Right ventricle myocardium inferior (tissue), 1 donor: ENCODE data around the gene SPNS3. TPM values are rescaled to one million over a fixed set of nuclear protein-coding genes. Genes with fewer than 3 reads are reported as not detected.

Experiments used
- ATAC-seq: fragments of 200-7000 bp; cut with Tn5 transposase; one replicate; pipeline ENCODE4 v1.9.1; 2020; ENCODE audit warnings: mild to moderate bottlenecking, moderate library complexity
- DNase-seq: peaks from one replicate; pipeline ENCODE4 v3.0.0; 2021; ENCODE audit errors: missing footprints
- intact Hi-C: fragments of 100-400 bp; cut with DNase I; formaldehyde crosslinking; loops from one replicate; pipeline ENCODE4 v1.11.0; 2022
- total RNA-seq: library from RNA; stranded (reverse); fragmentation: NEBNext Ultra II Directional; extraction: Animal tissue kit (Norgen Biotek cat#: 25700); gene quantifications from one replicate; pipeline ENCODE4 v1.2.1, GENCODE V29; 2021
- donor health status: DM: no; HTN: yes; CAD: no; lungs with severe emphysema.

SPNS3 gene
- total RNA-seq, 1 donor from 2014 or later, result 0.35 TPM

DNA sequence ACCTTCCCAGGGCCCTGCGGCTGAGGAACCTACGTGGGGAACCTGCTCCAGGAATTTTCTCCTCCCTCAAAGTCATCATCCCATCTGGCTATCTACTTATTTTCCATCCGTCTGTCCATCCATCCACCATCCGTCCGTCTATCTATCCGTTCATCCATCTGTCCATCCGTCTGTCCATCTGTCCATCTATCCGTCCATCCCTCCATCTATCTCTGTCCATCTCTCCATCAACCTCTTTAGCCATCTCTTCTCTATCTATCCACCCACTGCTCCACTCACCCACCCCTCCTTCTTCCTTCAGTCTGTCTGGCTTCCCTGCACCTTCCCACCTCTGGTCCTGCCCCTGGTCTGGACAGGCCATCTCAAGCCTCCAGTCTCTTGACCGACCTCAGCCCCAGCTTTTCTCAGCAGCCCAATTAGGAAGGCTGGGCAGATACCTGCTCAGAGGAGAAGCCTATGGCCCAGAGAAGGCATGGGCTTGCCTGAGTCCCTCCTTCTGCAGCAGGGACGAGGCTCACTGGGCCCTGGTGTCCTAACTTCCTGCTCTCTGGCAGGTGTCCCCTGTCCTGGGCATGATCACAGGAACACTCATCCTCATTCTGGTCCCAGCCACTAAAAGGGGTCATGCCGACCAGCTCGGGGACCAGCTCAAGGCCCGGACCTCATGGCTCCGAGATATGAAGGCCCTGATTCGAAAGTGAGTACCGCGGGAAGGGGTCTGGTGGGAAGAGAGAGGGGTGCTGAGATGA, 98.4 kb downstream of the SPNS3 start:
- DNase-seq (no peak), ATAC-seq (no peak)
- intact Hi-C loops, result loop anchor here (2.0 to 10.0 kb wide), 2 partner anchors 21 to 57 kb away; no protein-coding TSS in a partner anchor

DNA sequence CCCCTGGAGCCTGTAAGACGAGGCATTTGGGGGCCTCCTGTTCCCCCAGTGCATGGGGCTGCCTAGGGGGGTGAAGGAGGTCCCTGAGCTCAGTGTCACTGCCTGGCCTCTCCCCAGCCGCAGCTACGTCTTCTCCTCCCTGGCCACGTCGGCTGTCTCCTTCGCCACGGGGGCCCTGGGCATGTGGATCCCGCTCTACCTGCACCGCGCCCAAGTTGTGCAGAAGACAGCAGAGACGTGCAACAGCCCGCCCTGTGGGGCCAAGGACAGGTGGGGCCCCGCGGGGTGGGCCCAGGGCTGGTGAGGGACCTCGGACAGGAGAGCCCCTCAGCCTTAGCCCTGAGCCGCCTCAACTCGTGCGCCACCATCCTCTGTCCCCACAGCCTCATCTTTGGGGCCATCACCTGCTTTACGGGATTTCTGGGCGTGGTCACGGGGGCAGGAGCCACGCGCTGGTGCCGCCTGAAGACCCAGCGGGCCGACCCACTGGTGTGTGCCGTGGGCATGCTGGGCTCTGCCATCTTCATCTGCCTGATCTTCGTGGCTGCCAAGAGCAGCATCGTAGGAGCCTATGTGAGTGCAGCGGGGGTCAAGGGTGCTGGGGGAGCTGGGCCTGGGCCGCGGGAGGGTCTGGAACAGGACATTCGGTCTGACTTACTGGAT, 99.3 kb downstream of the SPNS3 start:
- intact Hi-C loops, result loop anchor here (10.0 kb wide), 1 partner anchor 58 kb away; no protein-coding TSS in a partner anchor
- no peak for DNase-seq
- no peak for ATAC-seq

DNA sequence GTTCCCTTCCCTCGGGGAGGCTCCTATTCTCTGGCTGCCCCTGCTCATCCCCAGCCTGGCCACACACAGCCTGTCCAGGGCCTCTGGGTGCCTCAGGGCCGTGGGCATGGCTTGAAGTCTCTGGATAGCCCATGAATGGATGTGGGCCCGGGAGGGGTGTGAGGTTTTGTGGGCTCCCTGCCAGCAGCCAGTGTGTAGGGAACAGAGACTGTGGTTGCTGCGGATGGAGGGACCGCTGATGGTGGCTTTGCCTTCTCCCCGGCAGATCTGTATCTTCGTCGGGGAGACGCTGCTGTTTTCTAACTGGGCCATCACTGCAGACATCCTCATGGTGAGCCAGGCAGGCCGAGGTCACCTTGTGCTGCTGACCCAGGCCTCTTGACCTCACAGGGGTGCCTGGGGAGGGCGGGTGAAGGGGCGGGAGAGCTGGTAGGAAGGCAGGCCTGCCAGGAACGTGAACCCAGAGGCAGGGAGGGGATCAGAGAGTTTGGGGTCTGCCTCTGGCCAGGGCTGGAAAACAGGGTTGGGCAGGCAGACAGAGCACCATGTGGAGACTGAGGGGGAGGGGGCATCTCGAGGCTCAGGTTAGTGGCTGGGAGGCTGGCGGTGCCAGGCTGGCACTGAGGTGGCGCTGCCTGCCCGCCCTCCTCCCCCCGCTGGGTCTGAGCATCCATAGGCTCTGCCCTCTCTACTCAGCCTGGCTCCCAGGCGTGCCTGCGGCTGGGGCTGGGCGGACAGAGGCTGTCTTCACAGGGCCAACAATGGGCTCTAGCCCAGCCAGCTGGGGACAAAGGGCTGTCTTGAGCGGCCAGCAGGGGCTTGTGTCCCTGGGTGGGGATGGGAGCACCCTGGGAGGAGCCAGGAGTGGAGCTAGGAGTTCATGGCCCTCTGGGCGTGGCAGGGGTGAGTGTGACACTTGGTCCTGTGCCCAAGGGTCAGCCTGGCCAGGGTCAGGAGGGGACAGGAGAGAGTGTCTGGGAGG, 100.1 kb downstream of the SPNS3 start:
- DNase-seq (no peak), ATAC-seq (no peak)
- intact Hi-C loops, result loop anchor here (10.0 kb wide), 1 partner anchor 59 kb away; no protein-coding TSS in a partner anchor

DNA sequence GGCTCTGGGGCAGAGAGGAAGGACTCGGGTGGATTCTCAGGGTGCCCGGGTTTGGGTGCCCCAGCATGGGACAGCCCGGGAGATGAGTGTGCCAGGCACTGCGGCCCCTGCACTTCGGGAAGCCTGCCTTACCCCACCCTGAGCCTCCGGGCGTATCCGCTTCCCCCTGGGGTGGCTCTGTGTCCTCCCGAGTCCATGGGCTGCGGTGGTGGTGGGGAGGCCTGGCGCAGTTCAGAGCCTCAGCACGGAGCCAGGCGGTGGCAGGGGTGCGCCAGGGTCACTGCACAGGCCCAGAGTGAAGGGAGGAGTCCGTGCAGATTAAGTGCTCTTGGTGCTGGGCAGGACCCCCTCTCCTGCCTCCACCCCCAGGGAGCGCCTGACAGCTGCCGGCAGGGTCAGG, 100.8 kb downstream of the SPNS3 start:
- DNase-seq (no peak), ATAC-seq (no peak)
- intact Hi-C loops, result loop anchor here (10.0 kb wide), 1 partner anchor 60 kb away; no protein-coding TSS in a partner anchor

DNA sequence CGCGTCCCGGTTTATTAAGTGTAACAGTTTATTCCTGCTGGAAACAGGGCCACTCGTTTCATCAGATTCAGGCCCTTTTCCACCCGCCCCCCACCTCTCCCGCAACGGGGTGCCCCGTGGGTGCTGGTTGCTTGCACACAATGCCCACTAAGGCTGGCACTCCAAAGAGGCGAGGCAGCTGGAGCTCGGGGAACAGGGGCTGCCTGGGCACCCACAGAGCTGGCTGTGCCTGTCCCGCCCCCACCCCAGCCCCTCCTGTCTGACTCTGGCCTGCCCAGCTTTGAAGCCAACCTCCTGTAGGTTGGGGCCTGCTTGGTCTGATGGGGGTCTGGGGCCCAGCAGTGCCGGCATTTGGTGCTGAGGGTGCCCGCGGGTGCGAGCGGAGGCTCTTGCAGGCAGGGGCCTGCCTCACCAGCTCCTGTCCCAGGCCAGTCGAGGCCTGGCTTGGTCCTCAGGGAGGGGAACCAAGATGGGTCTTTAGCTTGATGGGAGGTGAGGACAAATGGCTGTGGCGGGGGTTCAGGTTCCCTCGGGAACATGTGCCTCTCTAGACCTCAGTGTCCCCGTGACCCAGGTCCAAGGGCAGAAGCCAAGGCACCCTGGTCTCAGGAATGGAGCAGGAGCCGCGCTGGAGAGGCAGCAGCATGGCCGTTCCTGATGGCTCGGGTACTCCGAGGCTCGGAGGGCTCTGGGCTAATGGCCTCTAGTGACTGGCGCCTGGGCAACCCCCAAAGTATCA, 101.4 kb downstream of the SPNS3 start:
- no peak for DNase-seq
- no peak for ATAC-seq
- intact Hi-C loops, result loop anchor here (10.0 kb wide), 1 partner anchor 60 kb away; no protein-coding TSS in a partner anchor

DNA sequence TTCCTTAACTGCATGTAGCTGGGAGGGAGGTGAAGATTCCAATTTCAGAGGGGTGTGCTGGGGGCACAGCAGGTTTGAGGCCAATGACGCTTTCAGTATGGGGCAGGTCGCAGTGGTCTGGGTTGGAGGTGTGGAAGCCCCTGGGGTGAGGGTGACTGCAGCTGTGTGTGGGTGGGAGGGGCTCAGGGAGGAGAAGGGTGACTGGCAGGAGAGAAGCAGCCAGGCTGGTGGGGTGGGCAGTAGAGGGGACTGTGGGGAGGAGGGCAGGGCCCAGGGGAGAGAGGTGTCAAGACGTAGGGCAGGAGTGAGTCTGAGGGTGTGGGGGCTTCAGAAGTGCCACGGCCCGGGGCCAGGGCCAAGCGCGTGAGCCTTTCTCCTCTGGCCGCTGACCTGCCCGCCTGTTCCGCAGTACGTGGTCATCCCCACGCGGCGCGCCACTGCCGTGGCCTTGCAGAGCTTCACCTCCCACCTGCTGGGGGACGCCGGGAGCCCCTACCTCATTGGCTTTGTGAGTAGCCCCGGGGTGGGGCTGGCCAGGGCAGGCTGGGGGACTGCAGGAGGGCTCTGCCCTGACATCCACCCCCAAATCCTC, 102.0 kb downstream of the SPNS3 start:
- DNase-seq (no peak), ATAC-seq (no peak)
- intact Hi-C loops, result loop anchor here (2.0 to 10.0 kb wide), 2 partner anchors 35 to 61 kb away; no protein-coding TSS in a partner anchor

DNA sequence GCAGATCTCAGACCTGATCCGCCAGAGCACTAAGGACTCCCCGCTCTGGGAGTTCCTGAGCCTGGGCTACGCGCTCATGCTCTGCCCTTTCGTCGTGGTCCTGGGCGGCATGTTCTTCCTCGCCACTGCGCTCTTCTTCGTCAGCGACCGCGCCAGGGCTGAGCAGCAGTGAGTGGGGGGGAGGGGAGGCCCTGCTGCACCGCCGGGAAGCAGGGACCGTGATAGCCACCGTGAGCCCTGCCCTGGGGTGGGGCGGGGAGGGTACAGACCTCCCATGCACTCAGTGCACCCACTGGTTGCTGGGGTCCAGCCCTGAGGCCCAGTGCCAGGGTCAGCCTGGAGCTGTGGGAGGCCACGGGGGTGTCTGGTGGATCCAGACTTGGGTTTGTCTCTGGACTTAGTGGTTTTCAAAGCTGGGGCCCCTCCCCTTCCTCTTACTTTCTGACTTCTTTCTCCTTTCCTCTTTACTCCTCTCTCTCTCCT, 102.6 kb downstream of the SPNS3 start:
- ATAC-seq (peak; percentile 11), DNase-seq (peak; percentile 50)
- intact Hi-C loops, result loop anchor here (2.0 to 10.0 kb wide), 2 partner anchors 35 to 61 kb away; no protein-coding TSS in a partner anchor

DNA sequence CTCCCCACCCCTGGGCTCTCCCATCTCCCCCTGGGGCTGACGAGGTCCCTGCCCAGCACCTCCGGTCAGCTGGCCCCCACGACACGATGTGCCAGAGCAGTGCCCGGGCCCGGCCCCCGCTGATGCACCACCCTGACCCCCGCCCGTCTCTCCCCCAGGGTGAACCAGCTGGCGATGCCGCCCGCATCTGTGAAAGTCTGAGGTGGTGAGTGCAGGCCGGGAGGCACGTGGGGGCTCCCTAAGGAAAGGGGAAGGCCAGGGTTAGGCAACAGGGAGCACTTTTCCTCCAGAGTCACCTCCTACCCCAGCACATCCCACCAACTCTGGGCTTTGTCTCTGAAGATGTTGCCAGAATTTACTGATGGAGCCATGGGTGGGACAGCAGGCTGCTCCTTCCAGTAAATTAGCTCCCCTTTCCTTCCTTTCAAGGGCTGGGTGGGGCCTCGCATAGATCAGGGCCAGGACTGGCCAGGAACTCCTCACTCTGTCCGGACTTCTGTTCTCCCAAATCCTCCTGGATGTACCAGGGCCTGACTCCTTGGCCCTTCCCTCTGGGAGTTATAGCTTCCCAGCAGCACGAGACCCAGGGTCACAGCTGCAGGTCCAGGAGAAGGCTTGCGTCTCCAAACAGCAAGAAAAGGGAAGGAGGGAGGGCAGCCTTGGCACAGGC, 103.1 kb downstream of the SPNS3 start:
- peak; percentile 49 for ATAC-seq
- intact Hi-C loops, result loop anchor here (2.0 to 10.0 kb wide), 2 partner anchors 36 to 62 kb away; no protein-coding TSS in a partner anchor

More for the DNA sequence above, 103.1 kb downstream of the SPNS3 start:
- DNase-seq, result peak; percentile 64

Other genes starting within 250 kb of the SPNS3 start
- gene ANKFY1, start 170.0 kb upstream of the SPNS3 start, total RNA-seq, result 23.3 TPM
- 106 TPM for gene UBE2G1, start 67.3 kb upstream of the SPNS3 start, total RNA-seq
- gene SPNS2, start 64.9 kb downstream of the SPNS3 start, total RNA-seq, result 12.4 TPM
- gene MYBBP1A, start 121.4 kb downstream of the SPNS3 start, total RNA-seq, result 19.2 TPM
- 0.14 TPM for gene GGT6, start 126.6 kb downstream of the SPNS3 start, total RNA-seq
- 48.6 TPM for gene SMTNL2, start 150.6 kb downstream of the SPNS3 start, total RNA-seq
- gene ALOX15, start 207.7 kb downstream of the SPNS3 start, total RNA-seq, result 0.19 TPM